Activated CD8-positive, alpha-beta memory T cell treated with anti-CD3 and anti-CD28 coated beads for 48 hours (primary cell): ENCODE results near the gene ENTR1.
"Not testable (repeated sequence)": the region's sequence is repeated elsewhere in the genome, so short reads cannot be mapped to it uniquely, and the experiment has no call there.

Experiments
- DNase-seq, 3 experiments: peaks; one replicate each; pipeline ENCODE4 v3.0.0-alpha.2; 2020; ENCODE audit warnings: low read depth in 2 of 3, low spot score in 2 of 3

Gene ENTR1

GRCh38 chr9:136419092-136419420 is 8.6 kb upstream of the ENTR1 start:
- no peak for DNase-seq

- DNase-seq, result no peak
Measured at GRCh38 chr9:136418182-136419091, 8.0 kb upstream of the ENTR1 start.

- DNase-seq, result no peak
Measured at GRCh38 chr9:136416914-136417313, 6.5 kb upstream of the ENTR1 start.

GRCh38 chr9:136416427-136416826 is 6.0 kb upstream of the ENTR1 start:
- DNase-seq, result no peak

- DNase-seq, result no peak
Measured at GRCh38 chr9:136412962-136413361, 2.5 kb upstream of the ENTR1 start.

- no peak for DNase-seq
Measured at GRCh38 chr9:136411378-136411777, 964 bp upstream of the ENTR1 start.

- no peak for DNase-seq
Measured at GRCh38 chr9:136409557-136410455, 608 bp downstream of the ENTR1 start.

GRCh38 chr9:136407911-136408310 is 2.5 kb downstream of the ENTR1 start:
- DNase-seq, result no peak

GRCh38 chr9:136407061-136407460 is 3.4 kb downstream of the ENTR1 start:
- not testable (repeated sequence) for DNase-seq

- DNase-seq, result not testable (repeated sequence)
Measured at GRCh38 chr9:136405904-136406303, 4.5 kb downstream of the ENTR1 start.

GRCh38 chr9:136405481-136405880 is 4.9 kb downstream of the ENTR1 start:
- DNase-seq, result no peak

GRCh38 chr9:136404801-136405136 is 5.6 kb downstream of the ENTR1 start:
- DNase-seq, result no peak

GRCh38 chr9:136403915-136404800 is 6.3 kb downstream of the ENTR1 start:
- DNase-seq, result peak in 1 of 3 experiments; percentile 12

- peak; percentile 38 to 62 (median 46) for DNase-seq
Measured at GRCh38 chr9:136403538-136403914, 6.9 kb downstream of the ENTR1 start.

GRCh38 chr9:136402067-136402466 is 8.3 kb downstream of the ENTR1 start:
- DNase-seq, result no peak

GRCh38 chr9:136401173-136401922 is 9.1 kb downstream of the ENTR1 start:
- no peak for DNase-seq

GRCh38 chr9:136400038-136400834 is 10.2 kb downstream of the ENTR1 start, which contains the start of gene SNAPC4:
SNAPC4 (minus strand) TSS chr9:136400170; CDS start chr9:136398428, 1,742 bp downstream.
- peak; percentile 67 to 74 (median 74) for DNase-seq

GRCh38 chr9:136399176-136400037 is 11.0 kb downstream of the ENTR1 start:
- no peak for DNase-seq

GRCh38 chr9:136398286-136398685 is 12.1 kb downstream of the ENTR1 start:
- no peak for DNase-seq
